ENCODE data around the gene POTEF.
"Not testable (repeated sequence)": the region's sequence is repeated elsewhere in the genome, so short reads cannot be mapped to it uniquely, and the experiment has no call there.

The POTEF gene

DNA sequence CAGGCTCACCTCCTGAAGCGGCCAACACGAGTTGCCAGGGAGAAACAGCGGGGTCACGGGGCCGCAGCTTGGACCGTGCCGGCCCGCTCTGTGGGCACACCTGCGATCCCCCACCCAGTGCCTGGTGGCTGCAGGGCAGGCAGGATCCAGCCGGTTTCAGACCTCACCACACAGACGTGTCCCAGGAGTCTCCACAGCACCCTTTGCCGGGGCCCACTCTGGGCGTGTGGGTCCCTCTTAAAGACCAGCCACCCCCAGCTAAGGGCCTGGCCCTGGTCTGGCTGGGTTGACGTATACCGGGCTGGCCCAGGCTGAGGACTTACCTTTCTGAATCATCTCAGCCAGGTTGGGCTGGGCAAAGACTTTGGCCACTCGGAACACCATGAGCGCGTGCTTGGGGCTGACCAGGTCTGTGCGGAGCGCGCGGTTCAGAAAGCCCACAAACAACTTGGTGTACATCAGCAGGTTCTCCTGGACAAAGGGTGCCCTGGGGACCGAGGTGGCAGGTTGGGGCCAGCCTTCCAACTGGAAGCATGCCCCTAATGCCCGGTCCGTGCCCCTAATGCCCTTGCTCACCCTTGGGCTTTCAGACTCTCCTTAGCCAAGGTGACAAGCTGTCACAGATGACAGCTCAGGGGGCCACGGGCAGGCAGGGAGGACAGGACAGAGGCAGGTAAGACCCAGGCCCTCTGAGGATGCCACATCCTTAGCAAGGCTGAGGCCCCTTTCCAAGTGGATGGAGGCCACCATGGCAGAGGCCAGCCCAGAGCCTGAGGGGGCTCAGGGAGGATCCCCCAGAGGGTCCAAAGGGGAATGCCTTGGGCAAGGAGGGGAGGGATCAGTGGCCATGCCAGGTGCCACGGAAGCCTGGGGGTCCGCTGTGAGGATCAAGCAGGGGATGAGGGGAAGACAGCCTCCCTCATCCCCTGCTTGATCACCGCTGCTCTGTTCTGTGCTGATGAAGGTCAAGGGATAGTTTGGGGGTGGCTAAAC lies 26.0 kb upstream of the POTEF start:
- TF ChIP-seq GATA1 (IDR thresholded peaks at IDR 0.05; ENCODE audit: low read depth, low read length), result no peak
- TF ChIP-seq POLR2A (IDR thresholded peaks at IDR 0.05; ENCODE audit: low read length), result no peak
- DNase-seq, result no peak

DNA sequence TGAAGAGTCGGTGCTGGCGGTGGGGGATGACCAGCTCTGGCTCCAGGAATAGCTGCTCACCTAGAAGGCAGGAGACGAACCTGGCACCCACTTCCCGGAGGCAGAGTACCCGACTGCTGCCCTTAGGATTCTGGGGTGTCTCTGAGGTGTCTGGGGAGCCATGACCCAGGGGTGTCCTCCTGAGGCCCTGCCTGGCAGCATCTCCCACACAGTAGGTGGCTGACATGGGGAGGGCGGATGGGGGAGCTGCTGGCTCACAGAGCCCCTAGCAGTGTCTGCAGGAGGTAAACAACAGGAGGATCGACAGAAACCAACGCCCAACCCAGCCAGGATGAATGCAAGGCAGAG lies 25.4 kb upstream of the POTEF start:
- DNase-seq, result not testable (repeated sequence)

DNA sequence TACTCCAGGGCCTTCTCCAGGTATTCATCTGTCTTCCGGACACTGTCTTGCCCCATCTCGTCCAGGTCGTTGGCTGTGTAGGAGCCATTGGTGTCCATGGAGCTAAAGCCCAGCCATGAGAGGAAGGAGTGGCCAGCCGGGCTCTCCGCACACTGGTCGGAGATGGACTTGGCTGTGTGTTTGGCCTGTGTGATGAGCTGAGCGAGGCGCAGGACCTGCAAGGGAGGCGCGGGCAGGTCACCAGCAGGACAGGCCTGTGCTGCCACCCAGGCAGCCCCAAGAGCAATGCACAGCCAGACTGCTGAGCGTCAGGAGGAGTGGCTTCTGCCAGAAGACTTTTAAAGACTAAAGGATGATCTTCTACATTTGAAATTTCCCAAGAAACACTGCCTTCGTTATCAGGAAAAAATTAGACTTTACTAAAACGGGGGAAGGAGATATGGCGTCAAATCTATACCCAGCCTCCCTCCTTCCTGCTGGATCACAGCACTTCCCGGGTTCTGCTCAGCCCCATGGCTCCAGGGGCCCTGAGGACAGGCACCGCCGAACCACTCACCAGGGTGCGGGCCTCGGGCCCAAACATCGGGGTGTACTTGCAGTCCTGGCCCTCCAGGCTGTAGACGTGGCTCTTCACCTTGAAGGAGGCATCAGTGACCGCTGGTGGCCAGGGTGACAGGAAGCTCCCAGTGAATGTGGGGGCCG lies 24.9 kb upstream of the POTEF start:
- not testable (repeated sequence) for DNase-seq

DNA sequence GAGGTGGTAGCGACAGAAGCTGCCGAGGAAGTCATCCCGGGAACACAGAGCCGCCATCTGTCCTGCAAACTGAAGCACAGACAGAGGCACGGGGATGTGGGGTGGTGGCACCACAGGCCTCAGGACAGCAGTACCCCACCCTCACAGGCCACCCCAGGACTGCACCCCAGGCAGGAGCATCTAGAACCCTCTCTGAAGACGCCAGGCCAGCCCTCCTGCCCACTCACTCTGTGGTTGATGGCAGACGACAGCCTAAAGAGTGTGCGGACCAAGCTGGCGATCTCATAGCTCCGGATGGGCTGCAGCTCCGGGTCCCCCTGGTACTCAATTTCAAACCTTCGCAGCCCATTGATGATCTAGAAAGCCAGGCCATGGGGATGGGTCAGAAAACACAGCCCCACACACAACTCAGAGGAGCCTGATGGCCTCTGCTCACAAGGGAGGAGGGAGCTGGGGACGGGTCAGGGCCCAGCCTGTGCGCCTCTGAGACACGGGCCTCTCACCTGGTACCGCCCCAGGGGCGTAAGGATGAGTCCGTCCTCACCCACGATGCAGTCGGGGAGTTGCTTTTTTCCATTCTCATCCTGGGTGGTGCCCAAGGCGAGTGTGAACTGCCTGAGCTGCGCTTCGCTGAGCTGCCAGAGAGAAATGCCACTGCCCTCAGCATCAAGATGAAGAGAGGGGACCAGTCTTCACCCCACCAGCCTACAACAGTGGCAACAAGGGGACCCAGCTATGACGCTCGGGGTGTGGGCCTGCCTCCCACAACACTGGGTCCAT lies 24.0 kb upstream of the POTEF start:
- no peak for TF ChIP-seq POLR2A (IDR thresholded peaks at IDR 0.05; ENCODE audit: low read length)
- no peak for DNase-seq

DNA sequence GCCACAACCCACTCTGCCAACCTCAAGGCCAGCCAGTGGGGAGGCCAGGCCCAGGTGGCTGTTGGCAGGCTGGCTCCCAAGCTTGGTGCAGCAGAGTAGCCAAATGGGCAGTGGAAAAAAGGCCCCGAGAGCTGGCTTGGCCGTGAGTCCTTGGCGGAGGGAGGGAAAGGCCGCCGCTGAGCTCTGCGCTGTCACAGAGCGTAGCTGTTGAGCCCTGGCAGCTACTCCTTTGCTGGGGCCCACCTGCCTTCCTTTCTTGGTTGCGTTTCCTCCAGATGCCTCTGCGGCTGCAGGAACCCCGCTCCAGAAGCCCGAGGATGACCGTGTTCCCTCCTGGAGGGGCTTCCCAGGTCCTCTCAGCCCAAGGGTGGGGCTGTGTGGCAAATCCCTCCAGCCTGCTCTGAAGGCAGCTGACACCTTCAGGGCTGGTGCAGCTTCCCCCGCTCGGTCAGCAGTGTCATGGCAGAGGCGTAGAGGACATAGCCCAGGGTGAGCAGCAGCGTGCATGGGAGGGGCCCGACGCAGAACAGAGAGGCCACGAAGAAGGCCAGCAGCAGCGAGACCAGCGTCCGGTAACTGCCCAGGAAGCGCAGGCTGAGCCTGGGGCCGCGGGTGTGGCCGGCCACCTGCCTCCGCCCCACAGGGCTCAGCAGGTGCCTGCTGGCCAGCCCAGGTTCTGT lies 23.3 kb upstream of the POTEF start:
- not testable (repeated sequence) for DNase-seq

DNA sequence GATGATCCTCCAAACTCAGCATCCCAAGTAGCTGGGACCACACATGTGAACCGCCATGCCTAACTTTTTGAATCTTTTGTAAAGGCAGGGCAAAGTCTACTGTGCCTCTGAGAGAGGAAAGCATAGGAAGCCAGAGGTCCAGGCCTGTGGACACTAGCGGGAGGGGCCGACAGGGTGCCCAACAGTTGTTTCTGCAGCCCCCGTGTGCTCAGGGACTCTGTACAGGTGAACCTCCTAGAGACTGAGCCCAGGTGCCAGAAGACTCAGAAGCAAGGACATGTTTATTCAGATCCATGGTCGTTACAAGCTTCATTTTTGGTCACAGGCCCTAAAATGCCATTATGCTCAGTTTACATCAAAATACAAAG lies 22.1 kb upstream of the POTEF start:
- not testable (repeated sequence) for DNase-seq

DNA sequence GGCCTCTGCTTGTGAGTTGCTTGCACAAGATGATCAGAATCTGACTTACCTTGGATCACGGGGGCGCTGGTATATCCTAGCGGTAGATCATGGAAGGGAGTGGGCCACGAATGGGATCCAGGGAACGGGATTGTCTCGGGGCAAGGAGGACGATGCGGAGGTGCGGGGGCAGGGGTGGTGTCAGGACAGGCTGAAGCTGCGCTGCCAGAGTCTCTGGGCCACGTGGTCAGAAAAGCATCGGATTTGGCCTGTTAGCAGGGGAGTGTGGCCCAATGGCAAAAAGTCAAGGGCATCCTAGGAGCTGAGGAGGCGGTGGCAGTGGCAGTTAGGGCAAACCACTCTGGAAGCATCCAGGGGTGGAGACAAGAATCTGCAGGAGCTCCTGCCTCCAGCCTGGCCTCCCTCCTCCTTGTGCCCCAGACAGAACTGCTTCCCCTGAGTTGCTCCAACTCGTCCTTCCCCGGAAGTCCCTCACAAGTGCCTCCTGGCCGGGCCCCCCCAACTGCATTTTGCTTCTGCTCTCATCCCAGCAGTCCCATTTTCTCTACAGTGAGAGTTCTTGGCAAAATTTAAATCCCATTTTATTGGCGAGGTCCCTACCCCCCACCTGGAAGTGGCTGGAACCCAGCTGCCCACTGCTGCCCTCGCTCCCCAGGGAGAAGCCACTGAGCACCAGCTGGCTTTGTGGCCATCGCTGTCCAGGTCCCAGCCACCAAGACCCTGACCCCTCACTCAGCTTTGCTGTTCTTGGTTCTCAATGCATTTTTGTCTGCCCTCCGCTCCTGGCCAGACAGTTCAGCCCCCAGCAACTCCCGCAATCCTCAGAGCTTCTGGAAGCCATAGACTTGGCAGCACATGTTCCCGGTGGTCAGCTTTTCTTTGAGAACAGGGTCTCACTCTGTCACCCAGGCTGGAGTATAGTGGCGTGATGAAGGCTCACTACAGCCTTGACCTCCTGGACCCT lies 21.4 kb upstream of the POTEF start:
- TF ChIP-seq GATA1 (IDR thresholded peaks at IDR 0.05; ENCODE audit: low read depth, low read length), result no peak
- TF ChIP-seq POLR2A (IDR thresholded peaks at IDR 0.05; ENCODE audit: low read length), result no peak
- DNase-seq, result no peak

DNA sequence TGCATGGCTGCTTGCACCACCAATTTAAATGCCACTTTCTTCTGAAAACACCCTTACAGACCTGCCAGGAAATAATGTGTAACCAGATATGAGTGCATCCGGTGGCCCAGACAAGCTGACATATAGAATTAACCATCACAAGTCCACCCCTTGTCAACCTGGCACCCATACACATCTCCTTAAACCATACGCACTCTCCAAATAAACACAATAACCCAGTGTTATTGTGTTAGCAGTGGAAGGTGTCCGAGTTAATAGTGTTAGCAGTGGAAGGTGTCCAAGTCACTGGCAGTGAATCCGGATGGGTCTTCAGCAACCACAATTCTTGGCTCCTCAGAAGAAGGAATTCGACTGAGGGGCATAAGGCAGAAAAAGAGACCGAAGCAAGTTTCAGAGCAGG lies 19.5 kb upstream of the POTEF start:
- DNase-seq, result not testable (repeated sequence)

DNA sequence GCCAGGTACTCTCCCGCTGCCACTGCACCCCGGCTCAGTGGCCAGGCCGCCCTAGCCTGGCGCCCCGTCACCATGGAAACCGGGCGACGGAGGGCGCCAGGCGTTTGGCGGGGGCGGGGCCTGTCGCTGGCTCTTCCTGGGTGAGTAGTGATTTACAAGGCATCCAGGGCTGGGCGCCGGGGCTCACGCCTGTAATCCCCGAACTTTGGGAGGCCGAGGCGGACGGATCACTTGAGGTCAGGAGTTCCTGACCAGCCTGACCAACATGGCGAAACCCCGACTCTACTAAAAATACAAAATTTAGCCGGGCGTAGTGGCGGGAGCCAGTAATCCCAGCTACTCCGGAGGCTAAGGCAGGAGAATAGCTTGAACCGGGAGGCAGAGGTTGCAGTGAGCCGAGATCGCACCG lies 16.0 kb upstream of the POTEF start, which contains the start of gene CCDC74B:
TSS of gene CCDC74B (minus strand) at position 107 of the 409 bp plus-strand sequence. CDS start 116 bp downstream, outside the sequence.
- DNase-seq, result peak; percentile 6 to 38

DNA sequence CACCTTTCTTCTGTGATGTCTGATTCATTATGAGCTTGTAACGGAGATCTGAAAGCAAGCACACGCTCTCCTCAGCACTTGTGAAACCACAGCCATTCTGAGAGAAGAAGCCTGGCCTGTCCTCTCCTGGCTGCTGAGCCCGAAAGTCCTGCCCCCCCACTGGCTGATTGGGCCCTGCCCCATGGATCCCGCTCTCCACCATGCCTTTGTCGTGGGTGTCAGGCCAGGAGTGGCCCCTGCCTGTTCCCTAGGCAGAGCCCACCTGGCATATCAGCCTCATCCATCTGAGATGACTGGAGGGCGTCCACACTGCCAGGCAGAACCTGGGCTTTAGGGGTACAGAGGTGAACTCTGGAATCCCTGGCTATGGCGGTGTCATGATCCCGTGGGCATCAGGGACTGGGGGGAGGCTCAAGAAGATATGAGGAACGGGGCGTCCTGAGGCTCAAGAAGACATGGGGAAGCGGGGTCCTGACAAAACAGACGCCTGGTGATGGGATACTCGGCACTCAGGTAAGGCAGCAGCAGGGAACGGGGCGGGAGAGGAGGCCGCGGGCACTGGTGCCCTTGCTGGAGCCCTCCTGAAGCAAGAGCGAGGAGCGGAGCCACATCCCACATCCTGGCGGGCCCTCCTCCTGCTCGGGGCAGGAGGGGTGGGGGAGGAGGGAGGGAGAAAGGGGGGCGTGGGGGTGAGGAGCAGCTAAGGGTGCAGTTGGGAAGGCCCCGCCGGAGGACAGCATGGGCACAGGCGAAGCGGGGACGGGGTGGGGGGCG lies 14.4 kb upstream of the POTEF start:
- DNase-seq, result not testable (repeated sequence)

DNA sequence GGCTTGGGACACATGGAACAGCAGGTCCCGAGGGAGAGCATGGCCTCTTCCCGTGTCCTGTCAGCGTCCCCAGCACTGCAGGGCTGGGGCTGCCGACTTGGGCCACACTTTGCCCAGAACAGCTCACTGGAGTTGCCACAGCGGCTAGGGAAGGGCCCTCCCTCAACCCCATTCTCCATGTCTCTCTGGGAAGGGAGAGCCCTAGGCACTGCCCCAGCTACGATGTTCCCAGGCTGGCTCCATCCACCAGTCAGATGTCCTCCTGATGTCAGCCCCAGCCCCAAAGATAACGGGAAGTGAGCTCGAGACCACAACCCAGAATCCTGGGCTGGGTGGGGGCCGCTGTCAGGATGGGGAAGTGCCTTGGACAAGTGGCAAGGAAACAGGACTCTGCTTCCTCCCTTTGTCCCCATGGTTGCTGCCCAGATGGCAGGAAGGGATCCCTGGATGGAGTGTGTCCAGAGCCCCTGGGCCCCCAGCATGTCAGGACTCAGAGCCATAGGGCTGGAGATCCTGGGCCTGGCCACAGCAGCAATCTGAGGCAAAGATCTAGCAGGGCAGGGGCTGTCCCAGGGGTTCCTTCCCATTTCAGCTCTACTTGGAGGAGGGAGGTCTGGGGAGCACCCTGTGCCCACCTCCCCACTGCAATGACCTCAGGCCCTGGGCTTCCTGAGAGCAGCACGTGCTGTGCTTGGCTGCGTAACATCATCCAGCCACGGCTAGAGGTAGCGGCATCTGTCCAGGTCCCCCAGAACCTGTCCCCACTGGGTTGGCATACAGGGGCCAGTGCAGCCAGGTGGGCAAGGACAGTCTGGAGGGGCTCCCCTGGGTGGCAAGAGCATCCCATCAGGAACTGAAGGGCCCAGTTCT lies 13.6 kb upstream of the POTEF start:
- not testable (repeated sequence) for DNase-seq

DNA sequence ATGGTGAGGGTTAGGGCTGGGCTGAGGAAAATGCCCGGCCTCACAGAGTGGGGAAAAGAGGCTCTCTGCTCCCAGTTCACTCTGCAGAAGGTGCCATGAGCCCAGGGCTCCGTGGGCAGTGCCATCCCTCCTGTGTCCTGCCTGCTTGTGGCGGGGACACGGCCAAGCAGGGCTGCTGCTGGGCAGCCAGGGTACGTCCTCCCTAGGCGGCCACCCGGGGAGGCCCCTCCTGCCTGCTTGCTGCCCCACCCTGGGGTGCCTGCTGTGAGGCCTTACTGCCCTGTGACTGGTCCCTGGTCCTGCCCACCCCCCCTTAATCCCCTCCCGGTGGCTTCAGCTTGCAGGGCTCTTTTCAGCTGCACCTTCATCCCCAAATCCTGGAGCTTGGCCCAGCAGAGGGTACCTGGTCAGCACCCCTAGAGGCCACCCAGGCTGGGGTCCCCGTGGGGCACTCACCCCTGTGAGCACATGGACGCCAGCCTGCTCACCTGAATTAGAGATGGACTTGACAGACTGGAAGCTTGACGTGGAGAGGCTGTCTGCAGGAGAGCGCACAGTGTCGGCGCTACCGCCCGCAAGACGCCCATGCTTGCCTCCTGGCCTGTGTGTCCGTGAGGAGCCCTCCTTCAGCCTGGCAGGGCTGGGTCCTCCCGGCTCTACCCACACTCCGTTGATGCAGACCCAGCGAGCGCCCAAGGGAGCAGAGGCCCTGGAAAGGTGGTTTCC lies 12.8 kb upstream of the POTEF start:
- not testable (repeated sequence) for DNase-seq

DNA sequence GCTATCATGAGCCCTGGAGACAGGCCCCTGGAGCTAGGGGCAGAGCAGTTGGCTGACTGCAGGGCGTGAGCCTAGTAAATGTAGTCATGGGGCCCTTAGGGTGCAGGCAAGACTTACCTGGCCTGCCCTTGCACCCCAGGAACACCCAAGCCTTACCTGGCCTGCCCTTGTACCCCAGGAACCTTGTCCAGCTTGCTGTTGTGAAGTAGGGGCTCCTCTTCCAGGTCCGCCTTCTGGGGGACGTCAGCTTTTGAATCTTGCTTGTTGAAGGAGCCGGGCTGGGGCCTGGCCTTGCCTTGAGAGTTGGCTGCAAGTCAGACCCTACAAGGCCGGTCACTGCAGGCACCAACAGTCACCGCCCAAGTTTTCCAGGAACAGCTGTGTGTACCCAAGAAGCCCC lies 12.0 kb upstream of the POTEF start:
- DNase-seq, result not testable (repeated sequence)

DNA sequence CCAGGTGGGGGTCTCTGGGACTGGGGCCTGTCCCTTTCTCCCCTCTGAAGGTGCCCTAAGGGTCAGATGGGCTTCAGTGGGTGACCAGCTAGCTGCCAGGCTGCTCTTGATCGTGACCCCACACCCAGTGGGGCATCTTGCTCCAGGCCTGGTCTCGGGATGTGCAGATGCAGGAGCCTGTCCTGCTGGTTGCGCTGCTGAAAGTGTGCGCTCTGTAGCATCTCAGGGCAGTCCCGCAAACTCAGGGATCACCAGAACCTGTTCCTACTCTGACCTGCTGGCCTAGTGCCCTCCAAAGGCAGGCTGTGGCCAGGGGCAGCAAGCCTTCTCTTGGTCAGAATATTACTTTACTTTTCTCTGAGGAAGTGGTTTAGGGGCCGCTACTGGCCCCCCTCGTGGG lies 11.5 kb upstream of the POTEF start:
- not testable (repeated sequence) for DNase-seq

DNA sequence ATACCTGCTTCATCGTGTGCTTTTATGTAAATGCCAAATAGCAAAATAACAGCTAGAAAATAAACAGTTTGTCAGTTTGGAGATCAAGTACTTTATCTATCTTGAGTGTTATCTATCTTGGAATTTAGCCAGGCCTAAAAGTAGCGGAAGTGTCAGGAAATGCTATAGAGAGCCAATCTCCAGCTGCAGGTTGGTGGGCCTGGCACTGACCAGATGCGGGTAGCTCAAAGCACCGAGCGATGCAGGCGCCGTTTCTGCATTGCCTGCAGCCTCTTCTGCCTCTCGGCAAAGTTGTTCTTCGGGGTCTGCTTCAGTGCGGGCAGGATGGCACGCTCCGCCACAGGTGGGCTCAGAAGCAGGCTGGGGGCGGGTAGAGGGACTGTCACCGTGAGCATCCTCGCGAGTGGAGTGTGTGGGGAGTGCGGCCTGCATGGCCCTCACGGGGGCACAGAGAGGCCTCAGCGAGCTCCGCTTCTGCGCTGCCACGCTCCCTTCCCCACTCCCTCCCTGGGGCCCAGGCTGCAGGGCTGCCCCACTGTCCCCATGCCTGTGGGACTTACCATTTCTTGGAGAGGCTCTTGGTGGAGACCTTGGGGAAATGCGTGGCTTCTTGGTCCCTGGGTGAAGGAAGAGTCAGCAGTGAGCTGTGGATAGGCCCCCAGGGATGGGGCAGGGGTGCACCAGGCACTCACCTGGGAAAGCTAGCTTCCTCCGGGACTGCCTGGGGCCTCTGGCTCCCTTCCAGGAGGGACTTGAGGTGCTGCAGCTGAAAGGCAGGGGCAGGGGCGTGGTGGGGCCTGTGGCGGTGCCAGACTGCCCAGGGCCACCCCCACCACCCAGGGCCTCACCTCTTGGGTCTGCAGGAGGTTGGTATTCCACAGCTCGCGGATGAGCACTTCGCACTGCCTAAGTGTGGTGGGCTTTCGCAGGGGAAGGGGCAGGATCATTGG lies 10.6 kb upstream of the POTEF start:
- not testable (repeated sequence) for DNase-seq

DNA sequence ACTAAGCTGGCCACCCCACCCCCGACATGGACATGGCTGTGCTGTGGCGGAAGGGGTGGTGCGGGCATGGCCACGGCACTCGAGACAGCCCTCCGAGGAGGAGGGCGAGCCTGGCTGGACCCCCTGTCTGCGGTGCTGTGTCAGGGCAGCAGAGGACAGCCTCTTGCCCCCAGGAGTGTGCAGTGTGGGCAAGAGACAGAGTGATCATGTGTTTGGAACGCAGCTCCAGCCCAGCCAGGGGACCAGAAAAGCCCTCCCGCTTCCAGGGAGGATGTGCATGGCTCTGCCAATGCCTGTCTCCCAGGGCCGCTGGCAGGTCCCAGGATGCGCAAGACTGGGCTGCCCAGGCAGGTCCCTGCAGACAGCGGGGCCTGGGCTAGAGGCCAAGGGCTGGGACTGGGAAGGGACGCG lies 9.8 kb upstream of the POTEF start:
- not testable (repeated sequence) for DNase-seq

Measured in erythroblast (primary cell).